Nephron (organoid): Measurements from ENCODE around the gene ELF5.

Source experiments
- H3K27ac Mint-ChIP-seq, 3 experiments: 2 replicates each; pipeline ENCODE4 v1.8.0; 2020; ENCODE audit warnings: mixed read lengths in 3 of 3, mild to moderate bottlenecking in 2 of 3, moderate library complexity in 1 of 3
- H3K27me3 Mint-ChIP-seq: 2 replicates; pipeline ENCODE4 v1.8.0; 2021; ENCODE audit warnings: low read depth, mild to moderate bottlenecking, moderate library complexity, mixed read lengths
- H3K36me3 Mint-ChIP-seq: 2 replicates; pipeline ENCODE4 v1.8.0; 2020; ENCODE audit warnings: low read depth, mixed read lengths
- H3K4me1 Mint-ChIP-seq: 2 replicates; pipeline ENCODE4 v1.8.0; 2020; ENCODE audit warnings: mixed read lengths
- H3K4me3 Mint-ChIP-seq, 3 experiments: 2 replicates each; pipeline ENCODE4 v1.8.0; 2020; ENCODE audit warnings: mild to moderate bottlenecking in 3 of 3, mixed read lengths in 3 of 3, moderate library complexity in 2 of 3
- H3K9me3 Mint-ChIP-seq: 2 replicates; pipeline ENCODE4 v1.8.0; 2020; ENCODE audit warnings: mixed read lengths
- CTCF ChIP-seq, 3 experiments: fragments of 200-600 bp; sonication (generic); IDR thresholded peaks; one replicate each; pipeline ENCODE4 v1.5.0; 2021; ENCODE audit warnings: antibody characterized with exemption in 3 of 3; ENCODE audit not compliant: unreplicated experiment in 3 of 3

Gene ELF5

GRCh38 chr11:34466802-34467488, 46.6 kb downstream of the ELF5 start:
- TF ChIP-seq CTCF (IDR thresholded peaks at IDR 0.05; ENCODE audit: unreplicated experiment in 3 of 3) = no peak
- peaks cover 86% of the 10 kb centered on the region for H3K36me3 Mint-ChIP-seq
- H3K9me3 Mint-ChIP-seq = peaks cover 24% of the 10 kb centered on the region
- H3K4me1 Mint-ChIP-seq = no peaks in the 10 kb centered on the region
- peaks cover 3% of the 10 kb centered on the region for H3K27me3 Mint-ChIP-seq
- no peak overlapping the region for H3K27ac Mint-ChIP-seq
- no peak overlapping the region for H3K4me3 Mint-ChIP-seq

DNA sequence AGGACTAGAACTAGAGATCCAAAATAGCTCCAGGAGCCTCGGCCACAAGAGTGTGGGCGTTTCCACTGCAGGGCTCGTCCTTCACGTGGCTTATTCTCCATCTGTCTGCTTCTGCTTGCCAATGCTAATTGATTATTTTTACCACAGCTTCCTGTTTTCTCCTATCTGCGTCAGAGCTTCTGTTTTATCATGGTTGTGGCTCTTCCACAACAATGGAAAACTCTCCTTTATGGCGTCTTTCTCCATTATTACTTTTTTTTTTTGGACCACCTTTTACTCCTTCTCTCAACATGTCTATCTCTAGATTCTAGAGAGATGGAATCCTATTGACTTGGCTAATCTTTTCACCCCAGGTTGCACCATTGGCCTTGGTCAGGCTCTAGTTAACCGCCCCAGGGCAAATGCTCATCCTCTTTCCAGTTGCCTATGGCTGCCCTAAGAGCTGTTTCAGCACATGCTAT, 49.0 kb downstream of the ELF5 start:
- H3K27me3 Mint-ChIP-seq = peaks cover 3% of the 10 kb centered on the region
- peaks cover 22% of the 10 kb centered on the region for H3K9me3 Mint-ChIP-seq

DNA sequence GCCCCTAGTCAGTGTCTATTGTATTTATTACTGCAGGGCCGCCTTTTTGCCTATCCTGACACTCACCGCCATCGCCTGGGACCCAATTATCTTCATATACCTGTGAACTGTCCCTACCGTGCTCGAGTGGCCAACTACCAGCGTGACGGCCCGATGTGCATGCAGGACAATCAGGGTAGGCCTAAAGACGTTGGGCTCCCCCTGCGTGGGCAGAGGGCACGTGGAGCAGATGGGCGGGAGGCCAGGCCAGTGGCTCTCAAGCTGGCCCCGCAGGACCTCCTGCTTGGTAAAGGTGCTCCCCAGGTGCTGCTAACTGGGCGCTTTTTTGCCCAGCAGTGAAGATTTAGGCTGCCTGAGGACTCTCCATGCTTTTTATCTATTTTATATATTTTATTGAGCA, 52.4 kb downstream of the ELF5 start:
- H3K4me3 Mint-ChIP-seq = no peak overlapping the region

More for the DNA sequence above, 49.0 kb downstream of the ELF5 start:
- no peak for TF ChIP-seq CTCF (IDR thresholded peaks at IDR 0.05; ENCODE audit: unreplicated experiment in 3 of 3)
- H3K36me3 Mint-ChIP-seq = peaks cover 74% of the 10 kb centered on the region
- H3K4me3 Mint-ChIP-seq = no peak overlapping the region
- H3K4me1 Mint-ChIP-seq = no peaks in the 10 kb centered on the region
- no peak overlapping the region for H3K27ac Mint-ChIP-seq

GRCh38 chr11:34460278-34460677, 53.3 kb downstream of the ELF5 start:
- Mint-ChIP-seq H3K27me3 (peaks cover 3% of the 10 kb centered on the region), H3K9me3 (peaks cover 2% of the 10 kb centered on the region), H3K36me3 (peaks cover 56% of the 10 kb centered on the region), H3K4me3 (no peak overlapping the region), H3K27ac (no peak overlapping the region), H3K4me1 (no peaks in the 10 kb centered on the region)
- no peak for TF ChIP-seq CTCF (IDR thresholded peaks at IDR 0.05; ENCODE audit: unreplicated experiment in 3 of 3)

More for the DNA sequence above, 52.4 kb downstream of the ELF5 start:
- H3K4me1 Mint-ChIP-seq = no peaks in the 10 kb centered on the region
- peaks cover 3% of the 10 kb centered on the region for H3K27me3 Mint-ChIP-seq
- no peak for TF ChIP-seq CTCF (IDR thresholded peaks at IDR 0.05; ENCODE audit: unreplicated experiment in 3 of 3)
- no peak overlapping the region for H3K27ac Mint-ChIP-seq
- H3K9me3 Mint-ChIP-seq = peaks cover 10% of the 10 kb centered on the region
- H3K36me3 Mint-ChIP-seq = peaks cover 59% of the 10 kb centered on the region

DNA sequence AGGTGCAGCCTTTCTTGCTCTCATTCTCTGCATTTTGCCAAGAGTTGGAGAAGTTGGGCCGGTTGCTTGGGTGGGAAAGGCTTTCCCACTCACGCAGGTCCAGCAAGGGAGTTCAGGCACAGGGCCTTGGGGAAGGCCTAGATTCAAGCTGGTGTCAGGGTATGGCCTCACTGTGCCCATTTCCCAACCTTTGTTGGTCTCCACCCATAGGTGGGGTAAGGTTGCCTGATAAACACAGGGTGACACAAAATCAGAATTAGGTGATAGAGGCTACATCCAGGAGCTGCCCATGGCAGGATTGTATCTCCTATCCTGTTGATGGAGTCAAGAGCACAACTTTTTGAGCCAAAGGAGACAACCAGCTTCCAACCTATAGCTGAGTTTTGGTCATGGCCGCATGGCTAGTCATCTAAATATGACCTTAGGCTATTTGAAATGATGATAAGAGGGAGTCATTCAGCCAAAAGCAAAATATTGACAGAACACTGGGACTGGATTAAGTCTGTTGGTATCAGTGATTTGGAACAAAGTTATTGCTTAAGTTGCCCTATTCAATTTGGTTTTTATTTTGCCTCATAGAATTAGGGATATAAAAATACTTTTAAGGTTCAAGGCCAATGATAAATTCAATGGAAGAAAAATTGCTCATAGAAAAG, 54.0 kb downstream of the ELF5 start:
- Mint-ChIP-seq H3K27me3 (no peaks in the 10 kb centered on the region), H3K27ac (no peak overlapping the region), H3K9me3 (peaks cover 2% of the 10 kb centered on the region), H3K4me1 (no peaks in the 10 kb centered on the region), H3K36me3 (peaks cover 54% of the 10 kb centered on the region), H3K4me3 (no peak overlapping the region)
- no peak for TF ChIP-seq CTCF (IDR thresholded peaks at IDR 0.05; ENCODE audit: unreplicated experiment in 3 of 3)
